A549 (cell line): ENCODE results near the gene ARHGEF7. TPM values are rescaled to one million over a fixed set of nuclear protein-coding genes. Genes with fewer than 3 reads are reported as not detected.

Source experiments
- ATAC-seq, 2 experiments: fragments of 200-7000 bp in 1 of 2; fragments of >200 bp in 1 of 2; cut with Nextera tagmentation in 1 of 2; cut with Tn5 transposase in 1 of 2; 3 replicates each; pipeline versions ENCODE4 v1.8.0 to v1.9.1; 2018 to 2020; ENCODE audit warnings: mild to moderate bottlenecking in 1 of 2, moderate library complexity in 1 of 2
- CTCF ChIA-PET: fragments of 300-600 bp; sonication (Branson Sonifier 250); formaldehyde crosslinking; extraction: SDS; loops from one replicate; lab custom pipeline; 2021; ENCODE audit warnings: antibody characterized with exemption, inconsistent platforms; lab: Yijun Ruan, JAX
- POLR2A ChIA-PET: fragments of 350-600 bp; formaldehyde crosslinking; extraction: SDS; loops from one replicate; lab custom pipeline; 2021; ENCODE audit warnings: antibody characterized with exemption, inconsistent platforms; lab: Yijun Ruan, JAX
- DNase-seq, 2 experiments: peaks; one replicate each; pipeline versions ENCODE4 v3.0.0 to v3.0.0-alpha.2; 2011 to 2016; ENCODE audit warnings: low read depth in 1 of 2, low spot score in 1 of 2
- FAIRE-seq: peaks from 2 replicates; lab custom pipeline; 2011; peaks lifted over from hg19 to GRCh38; lab: Jason Lieb, UNC
- H3K27ac ChIP-seq, 2 experiments: fragments of >200 bp; sonication (Bioruptor Twin); formaldehyde crosslinking; 3 replicates each; pipeline ENCODE4 v1.5.1; 2016 to 2017
- H3K4me1 ChIP-seq: fragments of >200 bp; sonication (Bioruptor Twin); formaldehyde crosslinking; 3 replicates; pipeline ENCODE4 v1.6.1; 2016
- H3K4me2 ChIP-seq: fragments of >200 bp; sonication (Bioruptor Twin); formaldehyde crosslinking; 3 replicates; pipeline ENCODE4 v1.6.1; 2016
- H3K4me3 ChIP-seq: fragments of >200 bp; sonication (Bioruptor Twin); formaldehyde crosslinking; 3 replicates; pipeline ENCODE4 v1.5.1; 2016
- H3K9me3 ChIP-seq: fragments of >200 bp; sonication (Bioruptor Twin); formaldehyde crosslinking; 3 replicates; pipeline ENCODE4 v1.6.1; 2016
- BCL3 ChIP-seq: fragments of >200 bp; sonication (Bioruptor Twin); formaldehyde crosslinking; IDR thresholded peaks from 3 replicates; pipeline ENCODE4 v1.6.1; 2016
- CBX8 ChIP-seq: fragments of 200-600 bp; sonication (generic); IDR thresholded peaks from 2 replicates; pipeline ENCODE4 v1.6.1; 2016
- CTCF ChIP-seq: fragments of >200 bp; sonication (Bioruptor Twin); formaldehyde crosslinking; IDR thresholded peaks from 3 replicates; pipeline ENCODE4 v1.5.1; 2016
- FOSL2 ChIP-seq, 2 experiments: fragments of 450-650 bp in 1 of 2; fragments of >200 bp in 1 of 2; sonication (Bioruptor Twin) in 1 of 2; formaldehyde crosslinking; IDR thresholded peaks; 2 replicates each; pipeline versions ENCODE4 v1.5.0 to v1.6.1; 2016 to 2020; ENCODE audit warnings: mild to moderate bottlenecking in 1 of 2, moderate library complexity in 1 of 2
- FOXS1 ChIP-seq: fragments of 250-450 bp; sonication (Bioruptor Pico); IDR thresholded peaks from 2 replicates; pipeline ENCODE4 v1.5.0; 2020; ENCODE audit warnings: mild to moderate bottlenecking, moderate library complexity
- HDAC2 ChIP-seq: fragments of 200-600 bp; sonication (generic); IDR thresholded peaks from 2 replicates; pipeline ENCODE4 v1.6.1; 2016
- HES2 ChIP-seq: fragments of >200 bp; sonication (Bioruptor Twin); formaldehyde crosslinking; IDR thresholded peaks from 2 replicates; pipeline ENCODE4 v1.6.1; 2016
- JUN ChIP-seq, 2 experiments: fragments of >200 bp; sonication (Bioruptor Twin); formaldehyde crosslinking; IDR thresholded peaks; 2 replicates in 1 of 2; 3 replicates in 1 of 2; pipeline ENCODE4 v1.6.1; 2016 to 2017
- JUNB ChIP-seq: fragments of >200 bp; sonication (Bioruptor Twin); formaldehyde crosslinking; IDR thresholded peaks from 2 replicates; pipeline ENCODE4 v1.6.1; 2016
- KDM5A ChIP-seq: fragments of 200-600 bp; sonication (generic); IDR thresholded peaks from 2 replicates; pipeline ENCODE4 v1.6.1; 2016; ENCODE audit warnings: antibody characterized with exemption, mild to moderate bottlenecking
- MAFK ChIP-seq: fragments of 450-650 bp; IDR thresholded peaks from 2 replicates; pipeline ENCODE4 v1.6.1; 2014; ENCODE audit not compliant: partially characterized antibody
- NR3C1 ChIP-seq: fragments of >200 bp; sonication (Bioruptor Twin); formaldehyde crosslinking; IDR thresholded peaks from 3 replicates; pipeline ENCODE4 v1.6.1; 2017
- PBX3 ChIP-seq: IDR thresholded peaks from 2 replicates; pipeline ENCODE4 v1.6.1; 2012
- POLR2A ChIP-seq: IDR thresholded peaks from 2 replicates; pipeline ENCODE4 v1.6.1; 2012; ENCODE audit warnings: mild to moderate bottlenecking, low read length
- RCOR1 ChIP-seq: fragments of 150-350 bp; IDR thresholded peaks from 2 replicates; pipeline ENCODE4 v1.6.1; 2014; ENCODE audit warnings: antibody characterized with exemption, low read length, low read depth
- RNF2 ChIP-seq: fragments of 200-600 bp; sonication (generic); IDR thresholded peaks from 2 replicates; pipeline ENCODE4 v1.6.1; 2016; ENCODE audit warnings: low read depth, mild to moderate bottlenecking, antibody characterized with exemption, moderate library complexity, borderline replicate concordance
- SMC3 ChIP-seq: fragments of >200 bp; sonication (Bioruptor Twin); formaldehyde crosslinking; IDR thresholded peaks from 3 replicates; pipeline ENCODE4 v1.6.1; 2018; ENCODE audit warnings: inconsistent platforms
- SREBF2 ChIP-seq: fragments of 450-650 bp; IDR thresholded peaks from 2 replicates; pipeline ENCODE4 v1.6.1; 2014; ENCODE audit warnings: mild to moderate bottlenecking, moderate library complexity
- TFCP2L1 ChIP-seq: fragments of 250-450 bp; sonication (Bioruptor Pico); IDR thresholded peaks from 2 replicates; pipeline ENCODE4 v1.5.0; 2021; ENCODE audit warnings: mild to moderate bottlenecking
- USF2 ChIP-seq: fragments of 450-650 bp; IDR thresholded peaks from 2 replicates; pipeline ENCODE4 v1.6.1; 2014; ENCODE audit warnings: antibody characterized with exemption
- ZNF302 ChIP-seq: fragments of 250-450 bp; sonication (Bioruptor Pico); IDR thresholded peaks from 2 replicates; pipeline ENCODE4 v1.9.0; 2021; ENCODE audit warnings: inconsistent platforms, mild to moderate bottlenecking, moderate library complexity
- ZSCAN20 ChIP-seq: fragments of 250-450 bp; sonication (Bioruptor Pico); IDR thresholded peaks from 2 replicates; pipeline ENCODE4 v1.8.0; 2022; ENCODE audit warnings: mild to moderate bottlenecking, moderate library complexity
- WGBS: methylation state at CpG from one replicate; pipeline ENCODE4 v1.1.6; 2017; ENCODE audit errors: missing lambda C conversion rate; 5-methylcytosine and 5-hydroxymethylcytosine counted together
- polyA plus RNA-seq, 4 experiments: library from polyadenylated mRNA; depleted of rRNA in 3 of 4; stranded (reverse); fragments of >200 nt; fragmentation: RNase III in 1 of 4; extraction: RNeasy Plus Mini Kit Qiagen cat#74134 plus additional on column Dnase treatment in 1 of 4; gene quantifications; 2 replicates in 3 of 4; 3 replicates in 1 of 4; pipeline ENCODE4 v1.2.3, GENCODE V29; 2011 to 2017

Gene ARHGEF7
- polyA plus RNA-seq, 2 of the 4 experiments (the other 2 are of a cell fraction): 21.1 to 23.1 TPM

GRCh38 chr13:111278258-111278657 lies 163.1 kb downstream of the ARHGEF7 start:
- H3K27ac ChIP-seq: no peak overlapping the region
- no peaks in the 10 kb centered on the region for H3K4me1 ChIP-seq
- no peak overlapping the region for H3K4me2 ChIP-seq
- CTCF ChIA-PET: no interaction called here
- POLR2A ChIA-PET: no interaction called here
- TF ChIP-seq POLR2A (no peak), KDM5A (no peak), PBX3 (no peak), SMC3 (no peak), BCL3 (no peak), NR3C1 (no peak), FOXS1 (CRISPR knock-in tag) (no peak), ZNF302 (CRISPR knock-in tag) (no peak), RNF2 (no peak), SREBF2 (no peak), USF2 (no peak), CBX8 (no peak), ZSCAN20 (CRISPR knock-in tag) (no peak), MAFK (no peak), JUNB (no peak), FOSL2 (IDR thresholded peaks at IDR 0.05) (no peak), FOSL2 (CRISPR knock-in tag; IDR thresholded peaks at IDR 0.05) (no peak), JUN (IDR thresholded peaks at IDR 0.05) (no peak), HDAC2 (no peak), CTCF (no peak)
- H3K4me3 ChIP-seq: no peak overlapping the region
- DNase-seq (no peak), FAIRE-seq (no peak), ATAC-seq (no peak)
- WGBS: 96% methylated on average over 10 of the region's 10 CpGs
- H3K9me3 ChIP-seq: no peaks in the 10 kb centered on the region

- no peak for TF ChIP-seq RCOR1
- no peak for TF ChIP-seq TFCP2L1
- TF ChIP-seq ZNF302 (CRISPR knock-in tag): no peak
- no peak for TF ChIP-seq HES2
- no peak for TF ChIP-seq CTCF
- TF ChIP-seq MAFK: no peak
- TF ChIP-seq CBX8: no peak
- TF ChIP-seq FOXS1 (CRISPR knock-in tag): no peak
- FAIRE-seq (no peak), DNase-seq (no peak), ATAC-seq (no peak)
- no peak overlapping the region for H3K27ac ChIP-seq
- no peaks in the 10 kb centered on the region for H3K9me3 ChIP-seq
- no peak overlapping the region for H3K4me2 ChIP-seq
- POLR2A ChIA-PET: no interaction called here
- H3K4me1 ChIP-seq: no peaks in the 10 kb centered on the region
- CTCF ChIA-PET: no interaction called here
- H3K4me3 ChIP-seq: no peak overlapping the region
- 95% methylated on average over 12 of the region's 17 CpGs for WGBS
Observed at GRCh38 chr13:111278743-111279652, 163.9 kb downstream of the ARHGEF7 start.
